H9 (cell line): ENCODE data around the gene FMN1. TPM values are rescaled to one million over a fixed set of nuclear protein-coding genes. Genes with fewer than 3 reads are reported as not detected.

ENCODE experiments used
- DNase-seq: peaks from one replicate; pipeline ENCODE4 v3.0.0-alpha.2; 2017
- H2AFZ ChIP-seq: one replicate; pipeline ENCODE4 v1.6.1; 2013; ENCODE audit warnings: mild to moderate bottlenecking, low read length, control low read depth, moderate library complexity
- H2AK5ac ChIP-seq: 2 replicates; pipeline ENCODE4 v1.6.1; 2013; ENCODE audit warnings: low read length, control low read depth, mixed read lengths; ENCODE audit not compliant: insufficient read length
- H2BK120ac ChIP-seq: one replicate; pipeline ENCODE4 v1.6.1; 2013; ENCODE audit warnings: low read depth, mild to moderate bottlenecking, low read length, control low read depth, inconsistent platforms; ENCODE audit not compliant: poor library complexity, severe bottlenecking
- H2BK12ac ChIP-seq: 2 replicates; pipeline ENCODE4 v1.6.1; 2013; ENCODE audit warnings: low read length, control low read depth, mixed read lengths, low read depth; ENCODE audit not compliant: insufficient read length
- H2BK15ac ChIP-seq: 2 replicates; pipeline ENCODE4 v1.6.1; 2013; ENCODE audit warnings: low read depth, low read length, control low read depth
- H2BK20ac ChIP-seq: one replicate; pipeline ENCODE4 v1.6.1; 2013; ENCODE audit warnings: low read depth, mild to moderate bottlenecking, low read length, control low read depth, inconsistent platforms; ENCODE audit not compliant: poor library complexity, severe bottlenecking
- H2BK5ac ChIP-seq: 2 replicates; pipeline ENCODE4 v1.6.1; 2013; ENCODE audit warnings: low read length, control low read depth, mixed read lengths; ENCODE audit not compliant: insufficient read length
- H3K14ac ChIP-seq: 2 replicates; pipeline ENCODE4 v1.6.1; 2013; ENCODE audit warnings: low read length, control low read depth; ENCODE audit not compliant: insufficient read depth
- H3K18ac ChIP-seq: 2 replicates; pipeline ENCODE4 v1.6.1; 2013; ENCODE audit warnings: low read depth, mild to moderate bottlenecking, mixed read lengths, low read length, control low read depth; ENCODE audit not compliant: insufficient read length
- H3K23ac ChIP-seq: 2 replicates; pipeline ENCODE4 v1.6.1; 2013; ENCODE audit warnings: low read length, control low read depth, mixed read lengths, low read depth; ENCODE audit not compliant: insufficient read length
- H3K23me2 ChIP-seq: 2 replicates; pipeline ENCODE4 v1.6.1; 2013; ENCODE audit warnings: low read depth, mild to moderate bottlenecking, mixed read lengths, low read length, control low read depth; ENCODE audit not compliant: insufficient read length, poor library complexity, severe bottlenecking
- H3K27ac ChIP-seq: 2 replicates; pipeline ENCODE4 v1.5.1; 2013; ENCODE audit warnings: low read length, control low read depth, mixed read lengths, low read depth; ENCODE audit not compliant: insufficient read length
- H3K27me3 ChIP-seq: 2 replicates; pipeline ENCODE4 v1.6.1; 2013; ENCODE audit warnings: low read length, control low read depth, inconsistent platforms; ENCODE audit not compliant: insufficient read depth
- H3K4ac ChIP-seq: 2 replicates; pipeline ENCODE4 v1.6.1; 2013; ENCODE audit warnings: low read depth, mild to moderate bottlenecking, control low read depth, inconsistent platforms, low read length, moderate library complexity
- H3K4me1 ChIP-seq: 2 replicates; pipeline ENCODE4 v1.6.1; 2013; ENCODE audit warnings: low read length, control low read depth, inconsistent platforms; ENCODE audit not compliant: insufficient read depth
- H3K4me2 ChIP-seq: 2 replicates; pipeline ENCODE4 v1.6.1; 2013; ENCODE audit warnings: low read length, control low read depth, mixed read lengths; ENCODE audit not compliant: insufficient read length, insufficient read depth
- H3K56ac ChIP-seq: 2 replicates; pipeline ENCODE4 v1.6.1; 2013; ENCODE audit warnings: low read depth, mild to moderate bottlenecking, mixed read lengths, low read length, control low read depth; ENCODE audit not compliant: insufficient read length
- H3K79me1 ChIP-seq: 2 replicates; pipeline ENCODE4 v1.6.1; 2013; ENCODE audit warnings: low read depth, mild to moderate bottlenecking, moderate library complexity, low read length, control low read depth, inconsistent platforms; ENCODE audit not compliant: insufficient read depth, poor library complexity, severe bottlenecking
- H3K79me2 ChIP-seq: 2 replicates; pipeline ENCODE4 v1.6.1; 2013; ENCODE audit warnings: low read length, control low read depth, inconsistent platforms; ENCODE audit not compliant: insufficient read depth
- H3K9ac ChIP-seq: 2 replicates; pipeline ENCODE4 v1.6.1; 2013; ENCODE audit warnings: low read length, control low read depth, mixed read lengths; ENCODE audit not compliant: insufficient read length; ENCODE audit errors: extremely low read depth
- H3K9me3 ChIP-seq: one replicate; pipeline ENCODE4 v1.6.1; 2013; ENCODE audit warnings: low read depth, low read length, inconsistent platforms; ENCODE audit not compliant: control insufficient read depth
- H3T11ph ChIP-seq: one replicate; pipeline ENCODE4 v1.6.1; 2013; ENCODE audit warnings: mild to moderate bottlenecking, low read length, control low read depth, inconsistent platforms
- H4K20me1 ChIP-seq: one replicate; pipeline ENCODE4 v1.6.1; 2013; ENCODE audit not compliant: control insufficient read depth, insufficient read length, insufficient read depth
- H4K5ac ChIP-seq: 2 replicates; pipeline ENCODE4 v1.6.1; 2013; ENCODE audit warnings: low read depth, mild to moderate bottlenecking, mixed read lengths, low read length, control low read depth; ENCODE audit not compliant: insufficient read length
- H4K8ac ChIP-seq: replicated peaks from 2 replicates; pipeline ENCODE4 v1.6.1; 2013; ENCODE audit warnings: low read length, control low read depth, mixed read lengths, low read depth; ENCODE audit not compliant: insufficient read length
- H4K91ac ChIP-seq: 2 replicates; pipeline ENCODE4 v1.6.1; 2013; ENCODE audit warnings: low read depth, mild to moderate bottlenecking, moderate library complexity, mixed read lengths, low read length, control low read depth; ENCODE audit not compliant: insufficient read length
- H3K27ac Mint-ChIP-seq, 3 experiments: 2 replicates in 2 of 3; 3 replicates in 1 of 3; pipeline ENCODE4 v1.8.0; 2020 to 2021; ENCODE audit warnings: mixed read lengths in 3 of 3, mild to moderate bottlenecking in 1 of 3, moderate library complexity in 1 of 3
- H3K27me3 Mint-ChIP-seq: 2 replicates; pipeline ENCODE4 v1.8.0; 2021; ENCODE audit warnings: low read depth, mild to moderate bottlenecking, moderate library complexity, mixed read lengths
- H3K36me3 Mint-ChIP-seq, 3 experiments: 2 replicates in 2 of 3; 3 replicates in 1 of 3; pipeline ENCODE4 v1.8.0; 2020 to 2021; ENCODE audit warnings: low read depth in 3 of 3, mixed read lengths in 3 of 3; ENCODE audit not compliant: insufficient read depth in 1 of 3
- H3K4me1 Mint-ChIP-seq, 2 experiments: 2 replicates each; pipeline ENCODE4 v1.8.0; 2020; ENCODE audit warnings: mixed read lengths in 2 of 2
- H3K4me3 Mint-ChIP-seq, 2 experiments: 2 replicates in 1 of 2; 3 replicates in 1 of 2; pipeline ENCODE4 v1.8.0; 2020 to 2021; ENCODE audit warnings: mild to moderate bottlenecking in 2 of 2, mixed read lengths in 2 of 2, moderate library complexity in 1 of 2
- H3K9me3 Mint-ChIP-seq, 2 experiments: 2 replicates in 1 of 2; 3 replicates in 1 of 2; pipeline ENCODE4 v1.8.0; 2020; ENCODE audit warnings: mild to moderate bottlenecking in 2 of 2, mixed read lengths in 2 of 2, moderate library complexity in 1 of 2
- CTCF ChIP-seq: fragments of 200-600 bp; sonication (generic); conservative IDR thresholded peaks from 3 replicates; pipeline ENCODE4 v1.8.0; 2021; ENCODE audit warnings: antibody characterized with exemption, mild to moderate bottlenecking
- WGBS: extraction: QIAGEN DNeasy Blood & Tissue Kit; methylation state at CpG from one replicate; pipeline ENCODE4 v1.1.7; 2013; ENCODE audit warnings: missing lambda C conversion rate, low lambda C conversion rate, mixed read lengths; ENCODE audit not compliant: insufficient read length; ENCODE audit errors: extremely low coverage; 5-methylcytosine and 5-hydroxymethylcytosine counted together
- total RNA-seq: library from RNA; stranded (reverse); gene quantifications from 2 replicates; pipeline ENCODE4 v1.2.1, GENCODE V29; 2021

The FMN1 gene
- total RNA-seq, 1 experiment from 2014 or later: 1.9 TPM

- H3K23ac ChIP-seq: no peak overlapping the region
- no peaks in the 10 kb centered on the region for H3K36me3 Mint-ChIP-seq
- no CpG with 5 or more reads among the region's 7 CpGs for WGBS
These were observed 407.6 kb downstream of the FMN1 start for GRCh38 chr15:32786906-32787305.

More at GRCh38 chr15:32786906-32787305, 407.6 kb downstream of the FMN1 start:
- no peak overlapping the region for H2BK12ac ChIP-seq
- H3K79me2 ChIP-seq: no peaks in the 10 kb centered on the region
- H2AFZ ChIP-seq: no peak overlapping the region
- H3K27ac Mint-ChIP-seq: no peak overlapping the region
- no peak overlapping the region for H3K56ac ChIP-seq
- no peak overlapping the region for H3K27ac ChIP-seq
- H3K4me1 Mint-ChIP-seq: peaks cover 18% of the 10 kb centered on the region in 2 experiments
- H3K4ac ChIP-seq: no peak overlapping the region
- no peak overlapping the region for H3K9ac ChIP-seq
- H3K79me1 ChIP-seq: no peaks in the 10 kb centered on the region
- no peak overlapping the region for H4K91ac ChIP-seq
- H4K8ac ChIP-seq: no peak overlapping the region
- no peak overlapping the region for H3K4me2 ChIP-seq
- no peak overlapping the region for H2BK20ac ChIP-seq
- H2AK5ac ChIP-seq: no peak overlapping the region
- no peaks in the 10 kb centered on the region for H3K23me2 ChIP-seq
- H3T11ph ChIP-seq: no peak overlapping the region
- H3K9me3 ChIP-seq: no peaks in the 10 kb centered on the region
- no peaks in the 10 kb centered on the region for H3K9me3 Mint-ChIP-seq
- no peak for DNase-seq
- no peak overlapping the region for H2BK15ac ChIP-seq
- no peak overlapping the region for H3K4me3 Mint-ChIP-seq
- H3K14ac ChIP-seq: no peak overlapping the region
- TF ChIP-seq CTCF: no peak
- no peak overlapping the region for H2BK120ac ChIP-seq
- no peak overlapping the region for H3K18ac ChIP-seq
- no peaks in the 10 kb centered on the region for H3K27me3 Mint-ChIP-seq
- no peaks in the 10 kb centered on the region for H3K27me3 ChIP-seq
- no peak overlapping the region for H4K5ac ChIP-seq
- no peaks in the 10 kb centered on the region for H4K20me1 ChIP-seq
- 0 out of 2 replicates have a peak, but pooled peaks cover 2% of the 10 kb centered on the region for H3K4me1 ChIP-seq
- H2BK5ac ChIP-seq: no peak overlapping the region
